Liver (tissue), 9 donors: ENCODE results near the gene MPRIP. TPM values are rescaled to one million over a fixed set of nuclear protein-coding genes. Genes with fewer than 3 reads are reported as not detected.

Experiments used
- DNase-seq: peaks from one replicate; pipeline ENCODE4 v3.0.0-alpha.2; 2017; ENCODE audit warnings: low spot score
- H3K27ac ChIP-seq, 2 donors: one replicate each; pipeline ENCODE4 v1.7.0; 2013; ENCODE audit warnings: inconsistent platforms in 2 of 2, low read length in 2 of 2, control low read depth in 1 of 2, low read depth in 1 of 2, mild to moderate bottlenecking in 1 of 2
- H3K27me3 ChIP-seq, 4 donors: one replicate each; pipeline versions ENCODE4 v1.6.1 to v1.7.0; 2013; ENCODE audit warnings: low read length in 3 of 4, inconsistent platforms in 1 of 4, mild to moderate bottlenecking in 1 of 4, moderate library complexity in 1 of 4; ENCODE audit not compliant: control insufficient read depth in 4 of 4, insufficient read depth in 4 of 4
- H3K36me3 ChIP-seq, 4 donors: one replicate each; pipeline versions ENCODE4 v1.6.1 to v1.7.0; 2013; ENCODE audit warnings: low read length in 3 of 4, mild to moderate bottlenecking in 3 of 4, low read depth in 1 of 4, moderate library complexity in 1 of 4; ENCODE audit not compliant: control insufficient read depth in 4 of 4, insufficient read depth in 3 of 4
- H3K4me1 ChIP-seq, 4 donors: one replicate each; pipeline versions ENCODE4 v1.6.1 to v1.7.0; 2013; ENCODE audit warnings: low read length in 3 of 4, mild to moderate bottlenecking in 3 of 4, moderate library complexity in 1 of 4; ENCODE audit not compliant: control insufficient read depth in 4 of 4, insufficient read depth in 4 of 4
- H3K4me3 ChIP-seq, 3 donors: one replicate each; pipeline versions ENCODE4 v1.6.1 to v1.7.0; 2013; ENCODE audit warnings: low read length in 3 of 3, control low read depth in 1 of 3, low read depth in 1 of 3, mild to moderate bottlenecking in 1 of 3
- H3K9ac ChIP-seq, 2 donors: one replicate each; pipeline ENCODE4 v1.7.0; 2013; ENCODE audit warnings: low read length in 2 of 2, mild to moderate bottlenecking in 2 of 2, moderate library complexity in 2 of 2, control low read depth in 1 of 2, low read depth in 1 of 2
- H3K9me3 ChIP-seq, 4 donors: one replicate each; pipeline versions ENCODE4 v1.6.1 to v1.7.0; 2013; ENCODE audit warnings: low read length in 3 of 4; ENCODE audit not compliant: control insufficient read depth in 4 of 4
- CTCF ChIP-seq: fragments of 150-350 bp; IDR thresholded peaks from 2 replicates; pipeline ENCODE4 v1.5.1; 2017; ENCODE audit warnings: improper control_type of control experiment, low read depth, low read length; ENCODE audit not compliant: missing input control
- FOXA1 ChIP-seq: IDR thresholded peaks from 2 replicates; pipeline ENCODE4 v1.6.1; 2016; ENCODE audit warnings: antibody characterized with exemption
- GABPA ChIP-seq, 2 donors: IDR thresholded peaks in 1 of 2; conservative IDR thresholded peaks in 1 of 2; 2 replicates each; pipeline ENCODE4 v1.6.1; 2016; ENCODE audit warnings: antibody characterized with exemption in 2 of 2, mild to moderate bottlenecking in 1 of 2, moderate library complexity in 1 of 2
- HNF4A ChIP-seq, 2 donors: conservative IDR thresholded peaks; 2 replicates each; pipeline ENCODE4 v1.6.1; 2016; ENCODE audit warnings: antibody characterized with exemption in 2 of 2, mild to moderate bottlenecking in 2 of 2
- HNF4G ChIP-seq: IDR thresholded peaks from 2 replicates; pipeline ENCODE4 v1.6.1; 2016; ENCODE audit warnings: antibody characterized with exemption
- JUND ChIP-seq, 2 donors: IDR thresholded peaks; 2 replicates each; pipeline ENCODE4 v1.6.1; 2016; ENCODE audit warnings: antibody characterized with exemption in 2 of 2
- NR2F2 ChIP-seq: IDR thresholded peaks from 2 replicates; pipeline ENCODE4 v1.6.1; 2016; ENCODE audit warnings: antibody characterized with exemption
- RAD21 ChIP-seq, 2 donors: IDR thresholded peaks; 2 replicates each; pipeline ENCODE4 v1.6.1; 2016; ENCODE audit warnings: antibody characterized with exemption in 2 of 2, mild to moderate bottlenecking in 2 of 2
- REST ChIP-seq: IDR thresholded peaks from 2 replicates; pipeline ENCODE4 v1.6.1; 2016; ENCODE audit warnings: antibody characterized with exemption, mild to moderate bottlenecking
- RXRA ChIP-seq, 2 donors: IDR thresholded peaks; 2 replicates each; pipeline ENCODE4 v1.6.1; 2017 to 2018; ENCODE audit warnings: antibody characterized with exemption in 2 of 2, mild to moderate bottlenecking in 1 of 2
- SP1 ChIP-seq: IDR thresholded peaks from 2 replicates; pipeline ENCODE4 v1.6.1; 2018; ENCODE audit warnings: antibody characterized with exemption, mild to moderate bottlenecking
- YY1 ChIP-seq: IDR thresholded peaks from 2 replicates; pipeline ENCODE4 v1.6.1; 2016; ENCODE audit warnings: antibody characterized with exemption, mild to moderate bottlenecking
- WGBS: extraction: QIAGEN DNeasy Blood & Tissue Kit; methylation state at CpG from one replicate; pipeline ENCODE4 v1.1.7; 2013; 5-methylcytosine and 5-hydroxymethylcytosine counted together
- polyA plus RNA-seq, 2 donors: library from polyadenylated mRNA; stranded (reverse) in 1 of 2; unstranded in 1 of 2; fragments of 200-250 nt in 1 of 2; fragments of >200 nt in 1 of 2; fragmentation: Nextera tagmentation in 1 of 2; extraction: Ambion mirVana in 1 of 2; gene quantifications; one replicate each; pipeline versions ENCODE4 v1.2.1 to v1.2.3, GENCODE V29; 2013 to 2015
- total RNA-seq, 2 donors: library from RNA; depleted of rRNA; stranded (reverse); fragments of >200 nt; gene quantifications; one replicate each; pipeline ENCODE4 v1.2.3, GENCODE V29; 2014
- TF ChIP-seq, protein P1 (sequence below): IDR thresholded peaks from 2 replicates; pipeline ENCODE4 v1.6.1; 2016; ENCODE audit warnings: antibody characterized with exemption
- TF ChIP-seq, protein P2 (sequence below): IDR thresholded peaks from 2 replicates; pipeline ENCODE4 v1.6.1; 2016; ENCODE audit warnings: antibody characterized with exemption
- donor health status: healthy.
- donor health status: healthy.
- donor health status: healthy.
- donor health status: healthy.
- donor health status: healthy.

The MPRIP gene
- total and polyA plus RNA-seq, 4 donors, result 21.2 to 61.9 (median 34.7) TPM

GRCh38 chr17:17048106-17048505 is 5.8 kb downstream of the MPRIP start (continued):
- TF ChIP-seq REST, result no peak
- TF ChIP-seq, protein P1, sequence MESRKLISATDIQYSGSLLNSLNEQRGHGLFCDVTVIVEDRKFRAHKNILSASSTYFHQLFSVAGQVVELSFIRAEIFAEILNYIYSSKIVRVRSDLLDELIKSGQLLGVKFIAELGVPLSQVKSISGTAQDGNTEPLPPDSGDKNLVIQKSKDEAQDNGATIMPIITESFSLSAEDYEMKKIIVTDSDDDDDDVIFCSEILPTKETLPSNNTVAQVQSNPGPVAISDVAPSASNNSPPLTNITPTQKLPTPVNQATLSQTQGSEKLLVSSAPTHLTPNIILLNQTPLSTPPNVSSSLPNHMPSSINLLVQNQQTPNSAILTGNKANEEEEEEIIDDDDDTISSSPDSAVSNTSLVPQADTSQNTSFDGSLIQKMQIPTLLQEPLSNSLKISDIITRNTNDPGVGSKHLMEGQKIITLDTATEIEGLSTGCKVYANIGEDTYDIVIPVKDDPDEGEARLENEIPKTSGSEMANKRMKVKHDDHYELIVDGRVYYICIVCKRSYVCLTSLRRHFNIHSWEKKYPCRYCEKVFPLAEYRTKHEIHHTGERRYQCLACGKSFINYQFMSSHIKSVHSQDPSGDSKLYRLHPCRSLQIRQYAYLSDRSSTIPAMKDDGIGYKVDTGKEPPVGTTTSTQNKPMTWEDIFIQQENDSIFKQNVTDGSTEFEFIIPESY, result no peak
- no peak for TF ChIP-seq FOXA1
- no peak for TF ChIP-seq NR2F2
- TF ChIP-seq YY1, result no peak

DNA sequence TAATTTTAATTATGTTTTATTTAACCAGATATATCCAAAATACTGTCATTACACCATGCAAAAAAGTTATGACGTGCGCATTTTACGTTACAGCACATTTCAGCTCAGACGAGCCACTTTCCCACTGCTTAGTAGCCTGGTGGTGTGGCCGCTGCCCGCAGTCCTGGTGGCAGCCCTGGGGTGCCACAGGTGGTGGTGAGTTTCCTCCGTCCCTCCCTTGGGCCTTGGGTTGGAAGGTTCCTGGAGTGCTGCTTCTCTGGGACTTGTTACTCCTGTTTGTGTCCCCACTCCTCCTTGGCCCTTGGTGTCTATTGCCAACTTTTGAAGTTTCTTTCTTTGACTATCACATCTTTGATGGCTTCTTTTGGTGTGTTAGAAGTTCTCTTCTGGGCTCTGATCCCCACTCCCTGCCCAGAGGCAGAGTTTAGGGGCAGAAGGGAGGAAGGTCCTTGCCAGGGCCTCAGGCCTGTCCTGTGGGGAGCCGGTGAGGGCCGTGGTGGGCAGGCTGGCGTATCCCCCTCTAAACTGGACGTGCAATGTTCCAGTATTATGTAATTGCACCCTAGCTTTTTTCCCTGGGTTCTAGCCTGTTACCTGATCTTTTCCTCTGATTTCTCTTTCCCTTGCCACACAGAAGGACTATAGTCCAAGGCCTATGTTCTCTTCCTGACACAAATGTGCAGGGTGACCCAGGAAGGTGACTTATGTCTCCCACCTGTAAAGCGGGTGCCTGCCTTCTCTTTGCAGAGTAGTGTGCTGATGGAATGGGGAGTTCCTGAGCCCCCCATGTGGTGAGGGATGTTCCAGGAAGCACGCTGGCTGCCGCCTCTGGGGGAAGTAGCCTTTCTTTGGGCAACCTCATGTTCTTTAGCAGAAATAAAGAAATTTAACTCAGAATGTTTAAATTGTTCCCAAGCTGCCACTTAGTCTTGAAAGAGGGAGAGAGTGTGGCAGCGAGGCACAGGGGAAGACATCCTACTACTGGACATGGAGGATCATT is 8.4 kb downstream of the MPRIP start:
- no peaks in the 10 kb centered on the region for H3K36me3 ChIP-seq
- H3K9me3 ChIP-seq, result no peaks in the 10 kb centered on the region
- peak overlapping the region in 1 of 2 donors; percentile 2 for H3K9ac ChIP-seq
- DNase-seq, result no peak
- H3K27ac ChIP-seq, result peak overlapping the region; percentile 20 to 42
- H3K4me3 ChIP-seq, result no peak overlapping the region
- no peaks in the 10 kb centered on the region for H3K27me3 ChIP-seq
- peaks cover 20 to 44% (median 29%) of the 10 kb centered on the region in 4 donors for H3K4me1 ChIP-seq
- 92% methylated on average over 15 of the region's 15 CpGs for WGBS
- TF ChIP-seq, protein P2, sequence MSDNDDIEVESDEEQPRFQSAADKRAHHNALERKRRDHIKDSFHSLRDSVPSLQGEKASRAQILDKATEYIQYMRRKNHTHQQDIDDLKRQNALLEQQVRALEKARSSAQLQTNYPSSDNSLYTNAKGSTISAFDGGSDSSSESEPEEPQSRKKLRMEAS, result no peak
- TF ChIP-seq HNF4A (conservative IDR thresholded peaks at IDR 0.05), result no peak
- TF ChIP-seq RXRA (IDR thresholded peaks at IDR 0.05), result no peak
- TF ChIP-seq HNF4G, result no peak
- no peak for TF ChIP-seq CTCF
- TF ChIP-seq YY1, result no peak
- TF ChIP-seq REST, result no peak
- TF ChIP-seq NR2F2, result no peak
- TF ChIP-seq GABPA (IDR thresholded peaks at IDR 0.05 in 1 of 2, conservative IDR thresholded peaks at IDR 0.05 in 1 of 2), result no peak
- TF ChIP-seq RAD21 (IDR thresholded peaks at IDR 0.05), result no peak
- TF ChIP-seq JUND (IDR thresholded peaks at IDR 0.05), result no peak
- TF ChIP-seq SP1, result no peak
